HepG2 (cell line): ENCODE measurements around the gene TXNIP. TPM values are rescaled to one million over a fixed set of nuclear protein-coding genes. Genes with fewer than 3 reads are reported as not detected.

Source experiments
- ATAC-seq: fragments of 200-7000 bp; cut with Tn5 transposase; 3 replicates; pipeline ENCODE4 v1.9.1; 2020; ENCODE audit warnings: mild to moderate bottlenecking, moderate library complexity
- BruUV-seq: library from RNA; stranded (reverse); fragments of 400-500 nt; replicated peaks from 2 replicates; lab custom pipeline; 2021; lab: Mats Ljungman, UMichigan
- CTCF ChIA-PET: fragments of 300-600 bp; formaldehyde crosslinking; extraction: SDS; loops from one replicate; lab custom pipeline; 2021; ENCODE audit warnings: low total read pairs, inconsistent platforms, low intra/inter-chr PET ratio; lab: Yijun Ruan, JAX
- POLR2A ChIA-PET: fragments of 350-600 bp; sonication (Branson Sonifier 250); formaldehyde crosslinking; loops from one replicate; lab custom pipeline; 2020; ENCODE audit warnings: antibody characterized with exemption, inconsistent platforms; lab: Yijun Ruan, JAX
- DNase-seq: peaks from one replicate; pipeline ENCODE4 v3.0.0-alpha.2; 2015; ENCODE audit warnings: low spot score
- FAIRE-seq: peaks from 3 replicates; lab custom pipeline; 2011; peaks lifted over from hg19 to GRCh38; lab: Jason Lieb, UNC
- H2AFZ ChIP-seq: one replicate; pipeline ENCODE4 v1.6.1; 2011; ENCODE audit warnings: low read length, inconsistent platforms
- H3K27ac ChIP-seq: fragments of 300-600 bp; 3 replicates; pipeline ENCODE4 v1.8.0; 2011; ENCODE audit warnings: mixed run types, mild to moderate bottlenecking, mixed read lengths, low read length, inconsistent platforms; ENCODE audit not compliant: insufficient read depth; ENCODE audit errors: extremely low read length
- H3K27me3 ChIP-seq, 2 experiments: fragments of 200-600 bp in 1 of 2; 2 replicates in 1 of 2; 3 replicates in 1 of 2; pipeline versions ENCODE4 v1.6.0 to v1.8.0; 2011; ENCODE audit warnings: low read length in 2 of 2, mild to moderate bottlenecking in 2 of 2, moderate library complexity in 2 of 2, inconsistent platforms in 1 of 2; ENCODE audit not compliant: insufficient read depth in 2 of 2, control insufficient read depth in 1 of 2
- H3K36me3 ChIP-seq, 2 experiments: fragments of 200-600 bp in 1 of 2; replicated peaks in 1 of 2; 2 replicates in 1 of 2; 3 replicates in 1 of 2; pipeline versions ENCODE4 v1.5.1 to v1.8.0; 2011; ENCODE audit warnings: low read length in 2 of 2, inconsistent platforms in 1 of 2; ENCODE audit not compliant: insufficient read depth in 2 of 2, control insufficient read depth in 1 of 2
- H3K4me1 ChIP-seq: 2 replicates; pipeline ENCODE4 v1.5.1; 2012; ENCODE audit warnings: low read length, inconsistent platforms; ENCODE audit not compliant: insufficient read depth
- H3K4me2 ChIP-seq: 2 replicates; pipeline ENCODE4 v1.6.0; 2011; ENCODE audit warnings: low read depth, low read length, inconsistent platforms
- H3K4me3 ChIP-seq, 3 experiments: fragments of 200-600 bp in 1 of 3; sonication (generic), shearing (Covaris generic) in 1 of 3; replicated peaks in 1 of 3; 2 replicates each; pipeline ENCODE4 v1.5.1; 2011 to 2016; ENCODE audit warnings: low read length in 3 of 3, inconsistent platforms in 2 of 3, low read depth in 2 of 3, mild to moderate bottlenecking in 2 of 3, control low read depth in 1 of 3, mixed read lengths in 1 of 3; ENCODE audit not compliant: insufficient read depth in 1 of 3
- H3K79me2 ChIP-seq: one replicate; pipeline ENCODE4 v1.6.1; 2011; ENCODE audit warnings: low read length, inconsistent platforms; ENCODE audit not compliant: insufficient read depth
- H3K9ac ChIP-seq: 2 replicates; pipeline ENCODE4 v1.6.0; 2011; ENCODE audit warnings: mild to moderate bottlenecking, low read depth, low read length, inconsistent platforms; ENCODE audit not compliant: insufficient read depth
- H3K9me3 ChIP-seq: 2 replicates; pipeline ENCODE4 v1.5.1; 2012; ENCODE audit warnings: mild to moderate bottlenecking, low read length
- H4K20me1 ChIP-seq: 2 replicates; pipeline ENCODE4 v1.6.0; 2011; ENCODE audit warnings: inconsistent platforms, mild to moderate bottlenecking, low read length, moderate library complexity; ENCODE audit not compliant: insufficient read depth
- CBX5 ChIP-seq: sonication (generic); formaldehyde crosslinking; IDR thresholded peaks from 2 replicates; pipeline ENCODE4 v1.4.0; 2020; ENCODE audit warnings: missing genetic modification reagents, borderline replicate concordance
- EHMT2 ChIP-seq: fragments of 200-600 bp; sonication (generic); IDR thresholded peaks from 2 replicates; pipeline ENCODE4 v1.7.0; 2017; ENCODE audit warnings: antibody characterized with exemption, low read depth, low read length, borderline replicate concordance
- ETV6 ChIP-seq: sonication (generic); formaldehyde crosslinking; conservative IDR thresholded peaks from 2 replicates; pipeline ENCODE4 v1.4.0; 2020; ENCODE audit warnings: missing genetic modification reagents
- FOXP1 ChIP-seq, 2 experiments: fragments of 450-650 bp in 1 of 2; IDR thresholded peaks; 2 replicates each; pipeline ENCODE4 v1.6.1; 2017 to 2018; ENCODE audit warnings: antibody characterized with exemption in 1 of 2
- HCFC1 ChIP-seq: fragments of 150-350 bp; IDR thresholded peaks from 2 replicates; pipeline ENCODE4 v1.6.1; 2014; ENCODE audit warnings: low read depth, low read length
- HIC2 ChIP-seq: sonication (generic); formaldehyde crosslinking; IDR thresholded peaks from 2 replicates; pipeline ENCODE4 v1.9.0; 2022; ENCODE audit warnings: low read depth, missing genetic modification reagents
- LBX2 ChIP-seq: sonication (generic); formaldehyde crosslinking; IDR thresholded peaks from 2 replicates; pipeline ENCODE4 v1.5.0; 2020; ENCODE audit warnings: missing genetic modification reagents, mild to moderate bottlenecking, borderline replicate concordance
- MTF2 ChIP-seq: sonication (generic); formaldehyde crosslinking; IDR thresholded peaks from 2 replicates; pipeline ENCODE4 v1.5.0; 2020; ENCODE audit warnings: missing genetic modification reagents, borderline replicate concordance
- NR3C1 ChIP-seq: sonication (generic); formaldehyde crosslinking; IDR thresholded peaks from 2 replicates; pipeline ENCODE4 v1.4.0; 2020; ENCODE audit warnings: missing genetic modification reagents
- RFX5 ChIP-seq: IDR thresholded peaks from 2 replicates; pipeline ENCODE4 v1.6.1; 2011; ENCODE audit warnings: low read depth, low read length, improper control_type of control experiment
- ZKSCAN1 ChIP-seq: fragments of 150-350 bp; IDR thresholded peaks from 2 replicates; pipeline ENCODE4 v1.6.1; 2014; ENCODE audit warnings: low read length
- WGBS: methylation state at CpG from one replicate; pipeline ENCODE4 v1.1.6; 2017; ENCODE audit warnings: low lambda C conversion rate; 5-methylcytosine and 5-hydroxymethylcytosine counted together
- in situ Hi-C: cut with HindIII; loops from 2 replicates; pipeline ENCODE4 v1.10.0; 2017; ENCODE audit warnings: low pct_unique_long_range_greater_than_20kb; ENCODE audit not compliant: extremely low pct_ligation_motif_present
- intact Hi-C: fragments of 100-400 bp; cut with micrococcal nuclease; formaldehyde crosslinking; loops from one replicate; pipeline ENCODE4 v1.10.0; 2022; ENCODE audit not compliant: unreplicated experiment
- polyA plus RNA-seq, 8 experiments: library from polyadenylated mRNA; depleted of rRNA in 3 of 8; stranded (reverse) in 7 of 8; unstranded in 1 of 8; fragments of >200 nt; fragmentation: Illumina TruSeq in 4 of 8; extraction: Trizol in 4 of 8; gene quantifications; 2 replicates each; pipeline versions ENCODE4 v1.2.1 to v1.2.3, GENCODE V29; 2011 to 2016; ENCODE audit warnings: low read depth in 4 of 8, missing spikeins in 1 of 8, mixed read lengths in 1 of 8; ENCODE audit not compliant: insufficient read depth in 1 of 8
- total RNA-seq, 5 experiments: library from RNA; depleted of rRNA; stranded (reverse); fragments of >200 nt; fragmentation: Illumina TruSeq; extraction: Trizol; gene quantifications; 2 replicates each; pipeline ENCODE4 v1.2.3, GENCODE V29; 2016; ENCODE audit warnings: low read depth in 1 of 5
- TF ChIP-seq, protein P1 (sequence below): sonication (generic); formaldehyde crosslinking; IDR thresholded peaks from 2 replicates; pipeline ENCODE4 v1.5.0; 2020; ENCODE audit warnings: mild to moderate bottlenecking, missing genetic modification reagents
- TF ChIP-seq, protein P2 (sequence below): sonication (generic); formaldehyde crosslinking; IDR thresholded peaks from 2 replicates; pipeline ENCODE4 v1.9.0; 2022; ENCODE audit warnings: missing genetic modification reagents, mild to moderate bottlenecking, borderline replicate concordance

TXNIP gene
- total and polyA plus RNA-seq, 2 of the 13 experiments (the other 11 are each of a cell fraction or from before 2014, with no cell fraction given), result 24.4 to 237 TPM

DNA sequence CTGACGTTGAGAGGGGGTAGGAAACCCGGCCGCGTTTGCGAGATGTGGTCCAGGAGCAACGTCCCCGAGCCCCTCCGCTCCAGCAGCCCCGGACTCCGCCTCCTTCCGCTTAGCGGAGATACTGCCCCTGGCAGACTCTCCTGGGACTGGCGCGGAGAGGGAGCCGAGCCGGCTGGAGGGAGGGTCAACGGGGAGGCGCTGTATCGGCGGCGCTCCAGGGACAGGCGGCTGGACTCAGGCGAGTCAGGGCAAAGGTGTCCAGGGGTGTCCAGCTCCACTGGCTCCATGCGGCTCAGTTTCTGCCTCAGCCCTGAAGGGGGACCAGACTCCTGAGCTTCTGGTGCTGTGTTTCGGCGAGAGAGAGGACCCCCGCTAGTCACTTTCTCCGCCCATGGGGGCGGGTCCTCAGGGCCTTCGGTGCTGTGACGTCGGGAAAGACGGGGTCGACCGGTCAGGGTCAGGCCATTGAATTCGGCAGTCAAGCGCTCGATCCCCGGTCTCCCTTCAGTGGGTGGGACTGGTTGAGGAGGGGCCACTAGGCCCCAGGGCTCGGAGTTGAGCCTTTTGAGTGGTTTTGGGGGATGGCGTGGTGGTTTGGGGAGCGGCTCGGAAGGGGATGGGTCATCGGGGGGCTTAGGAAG lies 35.8 kb downstream of the TXNIP start:
- DNase-seq (peak; percentile 56), FAIRE-seq (no peak), ATAC-seq (peak; percentile 69)
- peak overlapping the region; percentile 62 for H3K9ac ChIP-seq
- intact Hi-C loops, result loop anchor here (5.0 kb wide), 2 partner anchors 47 to 103 kb away; partner anchors contain the start of gene PIAS3
- in situ Hi-C loops, result loop anchor here (5.0 kb wide), 1 partner anchor 33 kb away; the partner anchor contains the start of gene RBM8A
- no peaks in the 10 kb centered on the region for H3K36me3 ChIP-seq
- ChIA-PET CTCF (no interaction called here), POLR2A (no interaction called here)
- peaks cover 10% of the 10 kb centered on the region for H3K79me2 ChIP-seq
- H3K4me1 ChIP-seq, result peaks cover 70% of the 10 kb centered on the region
- H2AFZ ChIP-seq, result peak overlapping the region; percentile 74
- no TSS peak for BruUV-seq
- peaks cover 0 to 30% of the 10 kb centered on the region in 2 experiments; a peak in 3 of 5 replicates for H3K27me3 ChIP-seq
- H4K20me1 ChIP-seq, result no peaks in the 10 kb centered on the region
- no peak overlapping the region for H3K27ac ChIP-seq
- H3K4me3 ChIP-seq, result peak overlapping the region; percentile 60 to 91 (median 68)
- 0% methylated on average over 7 of the region's 44 CpGs for WGBS
- H3K4me2 ChIP-seq, result peak overlapping the region; percentile 99
- H3K9me3 ChIP-seq, result no peaks in the 10 kb centered on the region
- no peak for TF ChIP-seq RFX5
- TF ChIP-seq EHMT2, result no peak
- TF ChIP-seq ETV6 (CRISPR knock-in tag), result 0 out of 2 replicates have a peak, but pooled peaks have one; percentile 24
- no peak for TF ChIP-seq FOXP1 (IDR thresholded peaks at IDR 0.05)
- no peak for TF ChIP-seq FOXP1 (CRISPR knock-in tag; IDR thresholded peaks at IDR 0.05)
- TF ChIP-seq, protein P1, sequence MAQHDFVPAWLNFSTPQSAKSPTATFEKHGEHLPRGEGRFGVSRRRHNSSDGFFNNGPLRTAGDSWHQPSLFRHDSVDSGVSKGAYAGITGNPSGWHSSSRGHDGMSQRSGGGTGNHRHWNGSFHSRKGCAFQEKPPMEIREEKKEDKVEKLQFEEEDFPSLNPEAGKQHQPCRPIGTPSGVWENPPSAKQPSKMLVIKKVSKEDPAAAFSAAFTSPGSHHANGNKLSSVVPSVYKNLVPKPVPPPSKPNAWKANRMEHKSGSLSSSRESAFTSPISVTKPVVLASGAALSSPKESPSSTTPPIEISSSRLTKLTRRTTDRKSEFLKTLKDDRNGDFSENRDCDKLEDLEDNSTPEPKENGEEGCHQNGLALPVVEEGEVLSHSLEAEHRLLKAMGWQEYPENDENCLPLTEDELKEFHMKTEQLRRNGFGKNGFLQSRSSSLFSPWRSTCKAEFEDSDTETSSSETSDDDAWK (CRISPR knock-in tag), result no peak
- TF ChIP-seq, protein P2, sequence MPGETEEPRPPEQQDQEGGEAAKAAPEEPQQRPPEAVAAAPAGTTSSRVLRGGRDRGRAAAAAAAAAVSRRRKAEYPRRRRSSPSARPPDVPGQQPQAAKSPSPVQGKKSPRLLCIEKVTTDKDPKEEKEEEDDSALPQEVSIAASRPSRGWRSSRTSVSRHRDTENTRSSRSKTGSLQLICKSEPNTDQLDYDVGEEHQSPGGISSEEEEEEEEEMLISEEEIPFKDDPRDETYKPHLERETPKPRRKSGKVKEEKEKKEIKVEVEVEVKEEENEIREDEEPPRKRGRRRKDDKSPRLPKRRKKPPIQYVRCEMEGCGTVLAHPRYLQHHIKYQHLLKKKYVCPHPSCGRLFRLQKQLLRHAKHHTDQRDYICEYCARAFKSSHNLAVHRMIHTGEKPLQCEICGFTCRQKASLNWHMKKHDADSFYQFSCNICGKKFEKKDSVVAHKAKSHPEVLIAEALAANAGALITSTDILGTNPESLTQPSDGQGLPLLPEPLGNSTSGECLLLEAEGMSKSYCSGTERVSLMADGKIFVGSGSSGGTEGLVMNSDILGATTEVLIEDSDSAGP (CRISPR knock-in tag), result 0 out of 2 replicates have a peak, but pooled peaks have one; percentile 70
- no peak for TF ChIP-seq MTF2 (CRISPR knock-in tag)
- no peak for TF ChIP-seq HIC2 (CRISPR knock-in tag)
- TF ChIP-seq LBX2 (CRISPR knock-in tag), result no peak
- no peak for TF ChIP-seq NR3C1
- no peak for TF ChIP-seq CBX5
- no peak for TF ChIP-seq HCFC1
- TF ChIP-seq ZKSCAN1, result no peak
